Keratinocyte (primary cell): ENCODE data around the gene ZNF440.

Experiments used
- EZH2 ChIP-seq: IDR thresholded peaks from one replicate; pipeline ENCODE4 v1.6.1; 2012; ENCODE audit warnings: inconsistent platforms, mild to moderate bottlenecking, low read length, moderate library complexity
- TF ChIP-seq, protein P1 (sequence below), 3 experiments: IDR thresholded peaks in 1 of 3; conservative IDR thresholded peaks in 1 of 3; optimal IDR thresholded peaks in 1 of 3; 2 replicates in 2 of 3; 3 replicates in 1 of 3; pipeline versions ENCODE3 to v1.5.1; 2011; ENCODE audit warnings: low read length in 3 of 3, mild to moderate bottlenecking in 3 of 3, moderate library complexity in 2 of 3, control low read depth in 1 of 3, inconsistent platforms in 1 of 3; ENCODE audit not compliant: insufficient read depth in 2 of 3; ENCODE audit errors: extremely low read depth in 1 of 3

DNA sequence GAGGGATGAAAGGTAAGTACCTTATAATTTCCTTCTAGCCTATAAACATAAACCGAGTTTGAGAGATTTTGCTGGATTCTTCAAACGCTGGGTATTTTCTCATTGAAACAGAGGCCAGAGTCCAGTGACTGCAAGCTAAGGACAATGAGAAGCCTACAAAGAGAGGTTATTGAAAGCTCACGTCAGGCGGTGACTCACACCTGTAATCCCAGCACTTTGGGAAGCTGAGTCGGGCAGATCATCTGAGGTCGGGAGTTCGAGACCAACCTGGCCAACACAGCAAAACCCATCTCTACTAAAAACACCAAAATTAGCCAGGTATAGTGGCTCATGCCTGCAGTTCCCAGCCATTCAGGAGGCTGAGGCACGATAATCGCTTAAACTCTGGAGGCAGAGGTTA, 58.6 kb downstream of the ZNF440 start:
- TF ChIP-seq, protein P1, sequence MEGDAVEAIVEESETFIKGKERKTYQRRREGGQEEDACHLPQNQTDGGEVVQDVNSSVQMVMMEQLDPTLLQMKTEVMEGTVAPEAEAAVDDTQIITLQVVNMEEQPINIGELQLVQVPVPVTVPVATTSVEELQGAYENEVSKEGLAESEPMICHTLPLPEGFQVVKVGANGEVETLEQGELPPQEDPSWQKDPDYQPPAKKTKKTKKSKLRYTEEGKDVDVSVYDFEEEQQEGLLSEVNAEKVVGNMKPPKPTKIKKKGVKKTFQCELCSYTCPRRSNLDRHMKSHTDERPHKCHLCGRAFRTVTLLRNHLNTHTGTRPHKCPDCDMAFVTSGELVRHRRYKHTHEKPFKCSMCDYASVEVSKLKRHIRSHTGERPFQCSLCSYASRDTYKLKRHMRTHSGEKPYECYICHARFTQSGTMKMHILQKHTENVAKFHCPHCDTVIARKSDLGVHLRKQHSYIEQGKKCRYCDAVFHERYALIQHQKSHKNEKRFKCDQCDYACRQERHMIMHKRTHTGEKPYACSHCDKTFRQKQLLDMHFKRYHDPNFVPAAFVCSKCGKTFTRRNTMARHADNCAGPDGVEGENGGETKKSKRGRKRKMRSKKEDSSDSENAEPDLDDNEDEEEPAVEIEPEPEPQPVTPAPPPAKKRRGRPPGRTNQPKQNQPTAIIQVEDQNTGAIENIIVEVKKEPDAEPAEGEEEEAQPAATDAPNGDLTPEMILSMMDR (optimal IDR thresholded peaks at IDR 0.05 in 1 of 3, IDR thresholded peaks at IDR 0.05 in 1 of 3, conservative IDR thresholded peaks at IDR 0.05 in 1 of 3; ENCODE audit: extremely low read depth in 1 of 3, insufficient read depth in 2 of 3, low read length in 3 of 3): no peak
- TF ChIP-seq EZH2: no peak
